Progenitor cell of endocrine pancreas (in vitro differentiated cells): ENCODE data around the gene CCDC9B. TPM values are rescaled to one million over a fixed set of nuclear protein-coding genes. Genes with fewer than 3 reads are reported as not detected.

Experiments used
- DNase-seq: peaks from one replicate; pipeline ENCODE4 v3.0.0; 2021; ENCODE audit warnings: low spot score; ENCODE audit not compliant: unreplicated experiment
- H3K27ac Mint-ChIP-seq: 2 replicates; pipeline ENCODE4 v1.8.0; 2021; ENCODE audit warnings: mild to moderate bottlenecking, moderate library complexity, mixed read lengths
- H3K27me3 Mint-ChIP-seq: 2 replicates; pipeline ENCODE4 v1.8.0; 2021; ENCODE audit warnings: mixed read lengths
- H3K36me3 Mint-ChIP-seq: 2 replicates; pipeline ENCODE4 v1.8.0; 2022; ENCODE audit warnings: mixed read lengths; ENCODE audit not compliant: insufficient read depth
- H3K4me1 Mint-ChIP-seq: 2 replicates; pipeline ENCODE4 v1.8.0; 2021; ENCODE audit warnings: low read depth, mixed read lengths
- H3K4me3 Mint-ChIP-seq: 2 replicates; pipeline ENCODE4 v1.8.0; 2021; ENCODE audit warnings: low read depth, mild to moderate bottlenecking, moderate library complexity, mixed read lengths
- H3K9me3 Mint-ChIP-seq: 2 replicates; pipeline ENCODE4 v1.8.0; 2021; ENCODE audit warnings: low read depth, mixed read lengths
- CTCF ChIP-seq: fragments of 200-600 bp; sonication (generic); IDR thresholded peaks from one replicate; pipeline ENCODE4 v1.5.0; 2021; ENCODE audit warnings: antibody characterized with exemption, mild to moderate bottlenecking; ENCODE audit not compliant: unreplicated experiment
- total RNA-seq: library from RNA; stranded (reverse); gene quantifications from 2 replicates; pipeline ENCODE4 v1.2.1, GENCODE V29; 2021

The CCDC9B gene
- total RNA-seq, 1 donor from 2014 or later: 0.07 TPM

GRCh38 chr15:40377606-40378005 is 36.9 kb upstream of the CCDC9B start:
- DNase-seq: no peak
- Mint-ChIP-seq H3K4me3 (no peak overlapping the region), H3K36me3 (no peaks in the 10 kb centered on the region), H3K27ac (no peak overlapping the region), H3K27me3 (peaks cover 6% of the 10 kb centered on the region), H3K4me1 (peaks cover 4% of the 10 kb centered on the region), H3K9me3 (no peaks in the 10 kb centered on the region)
- no peak for TF ChIP-seq CTCF

- no peak for TF ChIP-seq CTCF
- Mint-ChIP-seq H3K27me3 (peaks cover 29% of the 10 kb centered on the region), H3K4me3 (no peak overlapping the region), H3K27ac (no peak overlapping the region), H3K9me3 (no peaks in the 10 kb centered on the region), H3K4me1 (no peaks in the 10 kb centered on the region), H3K36me3 (no peaks in the 10 kb centered on the region)
- DNase-seq: no peak
Observed at GRCh38 chr15:40372981-40373380, 32.2 kb upstream of the CCDC9B start.

GRCh38 chr15:40369971-40370370 is 29.2 kb upstream of the CCDC9B start:
- no peaks in the 10 kb centered on the region for H3K36me3 Mint-ChIP-seq
- no peaks in the 10 kb centered on the region for H3K4me1 Mint-ChIP-seq
- no peaks in the 10 kb centered on the region for H3K9me3 Mint-ChIP-seq
- no peak for TF ChIP-seq CTCF
- DNase-seq: no peak
- H3K27me3 Mint-ChIP-seq: peaks cover 57% of the 10 kb centered on the region
- H3K27ac Mint-ChIP-seq: no peak overlapping the region
- no peak overlapping the region for H3K4me3 Mint-ChIP-seq

- H3K27ac Mint-ChIP-seq: no peak overlapping the region
- H3K36me3 Mint-ChIP-seq: no peaks in the 10 kb centered on the region
- no peak for TF ChIP-seq CTCF
- DNase-seq: no peak
- H3K4me1 Mint-ChIP-seq: no peaks in the 10 kb centered on the region
- H3K9me3 Mint-ChIP-seq: no peaks in the 10 kb centered on the region
- H3K27me3 Mint-ChIP-seq: peaks cover 60% of the 10 kb centered on the region
- no peak overlapping the region for H3K4me3 Mint-ChIP-seq
Observed at GRCh38 chr15:40369474-40369869, 28.7 kb upstream of the CCDC9B start.

- no peaks in the 10 kb centered on the region for H3K4me1 Mint-ChIP-seq
- H3K9me3 Mint-ChIP-seq: no peaks in the 10 kb centered on the region
- DNase-seq: no peak
- no peak overlapping the region for H3K27ac Mint-ChIP-seq
- H3K36me3 Mint-ChIP-seq: no peaks in the 10 kb centered on the region
- TF ChIP-seq CTCF: no peak
- no peak overlapping the region for H3K4me3 Mint-ChIP-seq
- H3K27me3 Mint-ChIP-seq: peaks cover 65% of the 10 kb centered on the region
Observed at GRCh38 chr15:40368719-40369473, 28.2 kb upstream of the CCDC9B start.
